GM19452 (cell line): ENCODE results near the gene TBC1D28.
"Not testable (repeated sequence)": the region's sequence is repeated elsewhere in the genome, so short reads cannot be mapped to it uniquely, and the experiment has no call there.

Experiments used
- ATAC-seq: cut with Tn5 transposase; IDR thresholded peaks from one replicate; pipeline ENCODE4 v1.9.1; 2021; ENCODE audit not compliant: unreplicated experiment

Gene TBC1D28

DNA sequence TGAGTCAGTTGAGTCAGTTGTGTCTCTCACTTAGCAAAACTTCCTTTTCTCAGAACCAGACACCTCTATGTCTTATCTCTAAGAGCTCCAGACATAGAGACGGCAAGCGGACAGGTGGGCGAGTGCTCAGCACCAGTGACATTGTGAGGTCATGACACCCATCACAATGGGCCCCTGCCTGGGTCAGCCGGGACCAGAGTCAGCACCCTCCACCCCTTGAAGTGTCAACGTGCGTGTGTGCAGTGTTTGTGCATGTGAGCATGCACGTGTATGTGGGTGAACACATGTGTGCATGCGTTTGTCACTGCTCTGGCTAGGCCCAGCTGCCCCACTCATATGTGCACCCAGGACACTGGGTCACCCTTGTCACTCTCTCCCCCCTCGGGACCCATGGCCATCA is at the start of gene TBC1D28:
TBC1D28 (minus strand) TSS at position 101 of the 400 bp plus-strand sequence. CDS start 3,039 bp downstream, outside the sequence.
- ATAC-seq, result not testable (repeated sequence)

- not testable (repeated sequence) for ATAC-seq
These were observed 38.5 kb upstream of the TBC1D28 start for GRCh38 chr17:18682668-18683067.

DNA sequence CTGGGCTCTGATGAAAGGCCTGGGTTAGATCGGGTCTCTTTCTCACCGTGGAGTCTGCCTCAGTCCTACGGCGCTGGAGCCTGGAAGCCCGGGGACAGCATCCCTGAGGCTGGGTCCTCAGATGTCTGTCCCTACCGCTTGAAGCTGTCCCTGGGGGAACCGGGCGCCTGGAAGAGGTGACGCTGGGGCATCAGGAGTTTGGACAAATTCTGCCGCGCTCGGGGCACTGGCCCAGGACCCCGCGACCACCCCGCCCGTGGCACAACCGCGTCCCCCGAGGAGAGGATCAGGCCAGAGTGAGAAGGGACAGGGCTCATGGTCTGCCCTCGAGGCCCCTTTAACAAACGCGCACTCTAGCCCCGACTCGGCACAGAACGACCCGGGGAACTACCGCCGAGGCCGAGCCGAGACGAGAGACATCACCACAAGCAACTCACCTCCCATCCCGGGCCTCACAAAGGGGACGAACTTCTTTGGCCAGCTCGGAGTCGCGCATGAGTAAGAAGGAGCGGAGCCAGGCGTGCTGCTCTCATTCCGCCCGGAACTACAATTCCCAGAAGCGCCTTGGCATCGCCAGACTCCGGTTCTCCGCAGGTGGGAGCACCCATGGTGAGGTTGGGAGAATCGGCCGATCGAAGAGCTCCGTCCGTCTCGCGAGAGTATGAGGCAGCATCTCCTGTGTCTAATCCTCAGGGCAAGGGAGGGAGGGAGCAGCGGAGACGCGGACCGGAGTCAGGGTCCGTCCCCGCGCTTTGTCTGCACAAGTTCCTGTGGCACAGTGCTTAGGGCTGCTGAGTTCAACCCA is 37.8 kb upstream of the TBC1D28 start, which contains the start of gene FOXO3B:
FOXO3B (minus strand) TSS at position 548 of the 805 bp plus-strand sequence. CDS start 663 bp downstream, outside the sequence.
- ATAC-seq, result peak; percentile 81

- ATAC-seq, result not testable (repeated sequence)
These were observed 33.2 kb upstream of the TBC1D28 start for GRCh38 chr17:18677381-18677780.

DNA sequence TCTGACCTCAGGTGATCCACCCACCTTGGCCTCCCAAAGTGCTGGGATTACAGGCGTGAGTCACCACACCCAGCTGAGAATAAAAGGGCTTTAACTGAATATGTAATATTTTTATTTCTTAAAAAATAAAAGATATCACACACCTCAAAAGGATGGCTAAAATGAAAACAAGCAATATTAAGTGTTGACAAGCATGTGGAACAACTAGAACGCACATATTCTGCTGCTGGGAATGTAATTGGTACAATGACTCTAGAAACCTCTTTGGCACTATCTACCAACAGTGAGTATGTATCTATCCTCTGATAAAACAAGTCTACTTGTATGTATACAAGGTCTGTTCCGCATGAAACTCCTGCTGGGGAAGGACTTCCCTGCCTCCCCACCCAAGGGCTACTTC is 32.7 kb upstream of the TBC1D28 start:
- ATAC-seq, result not testable (repeated sequence)

GRCh38 chr17:18672395-18673227 is 28.4 kb upstream of the TBC1D28 start:
- not testable (repeated sequence) for ATAC-seq

GRCh38 chr17:18668625-18669024 is 24.4 kb upstream of the TBC1D28 start:
- ATAC-seq, result not testable (repeated sequence)

- ATAC-seq, result not testable (repeated sequence)
These were observed 23.3 kb upstream of the TBC1D28 start for GRCh38 chr17:18667535-18667934.

GRCh38 chr17:18666326-18666725 is 22.1 kb upstream of the TBC1D28 start:
- ATAC-seq, result not testable (repeated sequence)

DNA sequence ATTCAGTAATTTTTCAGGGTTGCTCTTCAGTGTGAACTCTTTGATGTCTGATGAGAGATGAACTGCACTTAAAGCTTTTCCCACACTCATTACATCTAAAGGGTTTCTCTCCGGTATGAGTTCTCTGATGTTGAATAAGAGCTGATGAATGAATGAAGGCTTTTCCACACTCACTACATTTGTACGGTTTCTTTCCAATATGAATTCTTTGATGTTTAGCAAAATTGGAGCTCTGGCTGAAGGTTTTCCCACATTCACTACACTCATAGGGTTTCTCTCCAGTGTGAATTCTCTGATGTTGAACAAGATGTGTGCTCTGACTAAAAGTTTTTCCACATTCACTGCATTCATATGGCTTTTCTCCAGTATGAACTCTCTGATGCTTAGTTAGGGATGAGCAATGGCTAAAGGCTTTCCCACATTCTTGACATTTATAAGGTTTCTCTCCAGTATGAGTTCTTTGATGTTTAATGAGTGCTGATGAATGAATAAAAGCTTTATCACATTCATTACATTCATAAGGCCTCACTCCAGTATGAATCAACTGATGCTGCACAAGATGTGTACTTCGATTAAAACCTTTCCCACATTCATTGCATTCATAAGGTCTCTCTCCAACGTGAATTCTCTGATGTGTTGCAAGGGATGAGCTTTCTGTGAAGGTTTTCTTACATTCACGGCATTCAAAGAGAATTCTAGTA is 17.9 kb upstream of the TBC1D28 start:
- not testable (repeated sequence) for ATAC-seq

GRCh38 chr17:18650094-18650493 is 5.9 kb upstream of the TBC1D28 start:
- ATAC-seq, result not testable (repeated sequence)

GRCh38 chr17:18643124-18643523 is 1.1 kb downstream of the TBC1D28 start:
- ATAC-seq, result not testable (repeated sequence)

- ATAC-seq, result not testable (repeated sequence)
These were observed 5.8 kb downstream of the TBC1D28 start for GRCh38 chr17:18638357-18638756.

GRCh38 chr17:18636237-18636636 is 8.0 kb downstream of the TBC1D28 start:
- ATAC-seq, result not testable (repeated sequence)

DNA sequence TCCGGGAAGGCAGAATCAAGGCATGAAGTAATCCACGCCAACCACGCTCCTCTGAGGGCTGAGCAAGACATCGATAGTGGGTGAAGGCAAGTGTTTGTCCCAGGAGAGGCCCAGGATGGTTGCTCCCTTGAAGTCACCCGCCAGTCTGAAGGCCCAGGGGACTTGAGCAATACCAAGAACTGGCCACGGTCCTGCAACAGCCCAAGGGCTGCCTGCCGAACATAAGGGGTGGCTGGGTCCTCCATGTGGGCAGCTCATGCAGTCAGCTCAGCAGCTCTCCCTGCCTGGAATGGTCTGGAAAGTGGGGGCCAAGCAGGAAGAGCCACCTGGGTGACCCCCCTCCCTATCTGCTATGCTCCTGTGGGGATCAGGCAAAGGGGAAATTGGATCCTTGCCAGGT is 8.4 kb downstream of the TBC1D28 start:
- ATAC-seq, result not testable (repeated sequence)

DNA sequence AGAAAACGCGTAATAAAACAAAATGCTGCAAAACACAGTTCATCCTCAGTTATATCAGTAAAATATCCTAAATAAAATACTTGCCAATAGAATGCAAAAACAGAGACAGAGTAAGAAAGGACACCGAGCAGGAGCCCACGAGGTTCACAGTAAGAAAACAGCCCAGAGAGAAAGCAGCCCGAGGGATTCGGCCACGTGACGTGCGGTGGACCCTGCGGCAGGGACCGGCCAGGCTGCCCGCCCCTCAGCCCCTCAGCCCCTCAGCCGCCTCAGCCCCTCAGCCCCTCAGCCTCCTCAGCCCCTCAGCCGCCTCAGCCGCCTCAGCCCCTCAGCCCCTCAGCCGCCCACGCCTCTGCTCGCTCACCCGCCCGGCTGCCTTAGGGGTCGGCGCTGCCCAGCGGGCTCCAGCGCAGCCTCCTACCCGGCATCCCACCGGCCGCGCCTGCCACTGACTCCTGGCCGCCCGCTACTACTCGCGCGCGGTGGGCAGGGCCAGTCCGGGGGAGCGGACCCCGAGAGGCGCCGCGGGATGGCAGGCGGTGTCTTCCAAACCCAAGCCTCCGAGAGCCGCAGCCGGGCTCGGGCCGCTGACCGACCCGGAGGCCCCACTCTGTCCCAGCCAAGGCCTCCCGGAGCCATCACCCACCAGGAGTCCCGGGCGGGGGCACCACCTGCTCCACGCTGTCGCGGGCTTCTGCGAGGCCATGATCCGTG is 9.5 kb downstream of the TBC1D28 start:
- ATAC-seq, result not testable (repeated sequence)

DNA sequence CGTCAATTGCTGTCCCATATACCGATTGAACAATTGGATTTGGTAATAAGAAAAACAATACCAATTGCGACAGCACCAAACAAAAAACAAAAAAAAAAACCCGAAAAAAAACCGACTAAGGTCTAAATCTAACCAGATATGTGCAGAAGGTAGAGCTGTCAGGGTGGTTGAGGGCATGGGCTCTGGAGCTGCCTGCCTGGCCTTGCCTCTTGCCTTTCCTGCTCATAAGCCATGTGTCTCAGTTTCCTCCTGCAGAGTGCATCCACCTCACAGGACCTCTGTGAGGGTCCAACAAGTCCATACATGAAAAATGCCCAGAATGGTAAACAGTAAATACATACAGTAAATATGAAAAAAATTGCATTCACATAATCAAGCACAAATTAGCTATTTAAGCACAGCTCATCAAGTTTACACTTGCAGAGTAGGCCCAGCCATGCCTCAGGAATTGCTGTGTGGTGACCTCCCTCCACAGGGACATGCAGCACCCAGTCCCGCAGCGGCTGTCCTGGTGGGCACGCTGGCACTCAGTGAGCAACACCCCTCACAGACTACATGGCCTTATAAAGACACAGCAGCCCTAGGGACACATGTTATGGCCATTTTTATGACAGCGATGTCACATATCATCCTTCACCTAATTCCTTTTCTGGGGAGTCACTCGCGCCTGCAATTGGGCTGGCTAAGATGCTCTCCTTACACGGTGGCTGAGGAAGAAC is 17.9 kb downstream of the TBC1D28 start:
- ATAC-seq, result no peak

GRCh38 chr17:18625509-18626104 is 18.6 kb downstream of the TBC1D28 start:
- peak; percentile 66 for ATAC-seq

- ATAC-seq, result peak; percentile 12
These were observed 19.2 kb downstream of the TBC1D28 start for GRCh38 chr17:18624862-18625501.
